HG03439 (cell line): ENCODE measurements around the gene LDB1.

Source experiments
- ATAC-seq: cut with Tn5 transposase; IDR thresholded peaks from one replicate; pipeline ENCODE4 v1.9.1; 2021; ENCODE audit warnings: mild to moderate bottlenecking, moderate library complexity; ENCODE audit not compliant: unreplicated experiment

The LDB1 gene

DNA sequence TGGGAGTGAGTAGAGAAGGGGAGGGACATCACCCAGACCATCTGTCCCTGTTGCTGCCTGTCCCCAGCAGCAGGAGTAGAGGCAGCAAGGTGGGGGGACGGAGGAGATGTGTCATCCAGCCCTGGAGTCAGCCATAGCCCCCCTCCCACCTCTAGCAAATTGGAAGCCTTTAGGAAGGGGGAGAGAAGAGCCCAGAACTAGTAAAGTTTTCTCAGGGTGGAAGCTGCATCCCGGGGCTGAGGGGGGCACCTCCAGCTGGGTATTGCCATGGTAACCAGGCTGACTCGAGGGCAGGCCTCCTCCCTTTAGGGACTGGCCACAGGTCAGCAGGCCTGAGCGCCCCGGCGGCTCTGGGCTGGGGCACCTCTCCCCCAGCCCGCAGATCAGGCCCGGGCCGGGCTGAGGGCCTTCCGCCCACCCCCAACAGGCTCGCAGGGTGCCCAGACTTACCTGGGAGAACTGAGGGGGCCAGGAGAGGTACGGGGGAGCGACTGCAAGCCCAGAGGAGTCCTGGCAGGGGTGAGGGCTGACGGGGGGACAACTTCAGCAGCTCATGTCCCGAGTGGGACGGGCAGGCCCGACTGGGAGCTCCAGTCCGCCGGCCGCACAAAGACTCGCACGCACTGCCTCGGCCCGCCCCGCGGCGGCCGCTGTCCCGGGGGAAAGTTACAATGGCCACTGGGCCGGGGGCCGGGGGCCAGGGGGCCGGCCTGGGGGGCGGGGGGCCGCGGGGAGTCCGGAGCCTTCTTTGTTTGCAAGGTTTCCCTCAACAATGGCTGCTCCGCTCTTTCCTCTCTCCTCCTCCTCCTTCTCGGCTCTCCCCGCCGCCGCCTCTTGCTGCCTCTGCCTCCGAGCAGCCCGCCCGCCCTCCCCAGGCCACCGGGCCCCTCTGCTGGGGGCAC lies 6.0 kb downstream of the LDB1 start:
- ATAC-seq, result no peak

DNA sequence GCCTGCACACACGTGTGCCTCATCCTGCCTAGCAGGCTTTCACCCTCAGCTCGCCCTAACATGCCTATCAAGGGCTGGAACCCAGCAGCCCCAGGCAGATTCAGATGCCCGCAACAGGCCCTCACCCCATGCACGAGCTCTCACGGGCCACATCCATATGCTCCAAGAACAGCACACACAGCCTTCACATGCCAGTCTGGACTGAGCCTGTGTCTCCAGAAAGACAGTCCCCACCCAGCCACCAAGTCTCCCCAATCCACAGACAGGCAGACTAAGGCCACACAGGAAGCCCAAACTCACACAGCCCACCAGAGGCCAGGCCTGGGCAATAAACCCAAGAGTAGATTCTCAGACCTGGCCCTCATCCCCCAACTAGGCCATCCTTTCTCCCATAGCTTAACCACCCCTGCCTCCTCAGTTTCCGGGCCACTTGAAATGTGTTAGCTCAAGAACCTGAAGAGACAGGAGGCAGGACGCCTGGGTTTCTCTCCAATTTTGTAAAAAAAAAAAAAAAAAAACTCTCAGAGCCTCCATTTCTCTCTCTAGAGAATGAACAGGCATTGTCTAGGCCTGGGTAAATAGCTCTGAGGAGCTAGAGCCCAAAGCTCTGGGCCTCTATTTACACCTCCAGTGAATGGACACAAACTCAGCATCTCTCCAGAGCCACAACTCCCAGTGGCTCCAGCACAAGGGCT lies 6.8 kb downstream of the LDB1 start:
- ATAC-seq, result no peak

DNA sequence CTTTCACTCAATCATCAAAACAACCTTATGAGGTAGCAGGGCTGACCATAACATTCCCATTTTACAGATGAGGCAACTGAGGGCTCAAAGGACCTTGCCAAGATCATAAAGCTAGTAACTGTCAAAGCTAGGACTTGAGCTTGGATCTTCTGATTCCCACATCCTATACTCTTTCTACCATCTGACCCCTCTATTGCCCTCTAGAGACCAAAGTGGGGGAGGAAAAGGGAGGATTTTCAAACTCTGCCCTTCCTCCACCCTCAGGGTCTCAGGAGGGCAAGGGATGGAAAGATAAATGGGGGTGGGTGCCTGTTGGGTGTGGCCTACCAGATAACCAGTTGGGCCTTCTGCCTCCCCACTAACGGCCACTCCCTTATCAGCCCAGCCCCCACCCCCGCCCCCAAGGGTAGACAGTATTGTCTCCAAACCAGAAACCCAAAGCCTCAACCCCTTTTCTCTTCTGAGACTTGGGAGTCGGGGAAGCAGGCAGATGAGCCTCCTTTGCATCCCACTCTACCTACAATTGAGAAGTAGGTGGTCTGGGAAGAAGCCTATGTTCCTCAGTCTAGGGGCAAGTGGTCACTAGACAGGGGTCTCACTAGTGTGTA lies 7.9 kb downstream of the LDB1 start:
- ATAC-seq, result no peak

DNA sequence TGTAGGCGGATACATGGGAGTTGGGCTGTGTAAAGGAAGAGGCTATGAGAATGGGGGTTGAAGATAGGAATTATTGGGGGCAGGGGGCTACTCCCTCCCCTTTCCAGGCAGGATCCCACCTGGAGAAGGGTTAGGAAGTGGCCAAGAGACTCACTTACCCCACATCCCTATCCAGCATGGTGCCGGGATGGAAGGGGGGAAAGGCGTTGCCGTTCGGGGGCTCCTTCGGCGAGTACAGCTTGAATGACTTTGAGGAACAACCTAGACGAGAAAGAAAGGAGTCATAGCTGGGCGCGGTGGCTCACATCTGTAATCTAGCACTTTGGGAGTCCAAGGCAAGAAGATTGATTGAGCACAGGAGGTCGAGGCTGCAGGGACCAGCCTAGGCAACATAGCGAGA lies 8.9 kb downstream of the LDB1 start:
- ATAC-seq, result no peak

DNA sequence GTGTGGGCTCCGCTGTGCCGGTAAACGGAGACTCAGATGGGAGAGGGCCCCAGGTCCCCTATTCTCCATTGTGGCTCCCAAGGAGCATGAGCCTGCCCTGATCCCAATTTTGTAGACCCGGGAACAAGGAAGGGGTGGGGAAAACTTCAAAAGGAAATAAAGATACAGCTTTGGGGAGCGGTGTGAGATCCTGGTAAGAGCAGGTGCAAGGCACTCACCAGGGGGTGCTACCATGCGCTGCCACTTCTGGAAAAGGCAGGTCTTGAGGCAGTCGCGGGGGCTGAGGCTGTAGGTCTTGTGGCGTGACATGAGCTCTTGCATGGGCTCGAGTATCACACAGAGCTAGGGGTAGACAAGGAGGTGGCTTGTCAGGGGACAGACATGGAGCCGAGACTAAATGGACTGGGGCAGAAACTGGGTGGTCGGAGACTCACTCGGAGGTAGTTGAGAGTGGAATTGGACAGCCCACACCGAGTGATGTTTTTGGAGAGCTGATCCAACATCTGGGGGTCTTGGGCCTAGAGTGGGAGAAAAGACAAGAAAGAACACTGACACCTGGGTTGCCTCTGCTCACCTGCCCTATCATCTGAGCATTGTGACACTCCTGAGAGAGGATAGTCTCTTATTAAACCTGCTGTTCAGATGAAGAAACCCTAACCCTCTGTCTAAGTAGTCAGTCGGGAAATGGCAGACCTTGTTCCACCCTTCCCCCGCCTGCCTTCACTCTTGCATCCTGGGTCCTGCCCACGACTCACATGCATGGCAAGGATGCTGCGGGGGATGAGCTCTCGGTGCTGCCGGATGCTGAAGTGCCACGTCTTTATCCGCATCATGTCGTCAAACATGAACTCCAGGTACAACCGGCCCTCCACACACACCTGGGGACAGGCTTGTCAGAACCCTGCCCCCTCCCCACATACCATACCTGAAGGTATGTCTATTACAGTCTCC lies 10.7 kb downstream of the LDB1 start:
- no peak for ATAC-seq

DNA sequence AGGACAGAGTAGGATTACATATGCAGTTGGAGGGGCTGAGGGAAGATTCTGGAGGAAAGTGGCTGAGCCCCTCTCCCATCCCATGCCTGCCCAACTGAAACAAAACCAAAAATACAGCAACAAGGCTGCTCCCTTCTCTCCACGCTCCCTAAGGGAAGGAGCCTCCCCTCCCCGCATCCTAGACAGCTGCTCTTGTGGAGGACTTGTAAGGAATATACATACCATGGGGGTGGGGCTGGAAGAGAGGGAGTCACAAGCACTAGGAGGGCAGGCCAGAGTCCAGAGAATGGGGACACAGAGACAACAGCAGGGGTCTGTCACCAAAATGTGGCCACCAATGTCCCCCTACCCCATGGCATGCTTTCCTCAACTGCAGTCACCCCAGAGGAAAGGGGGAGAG lies 13.2 kb downstream of the LDB1 start:
- no peak for ATAC-seq

DNA sequence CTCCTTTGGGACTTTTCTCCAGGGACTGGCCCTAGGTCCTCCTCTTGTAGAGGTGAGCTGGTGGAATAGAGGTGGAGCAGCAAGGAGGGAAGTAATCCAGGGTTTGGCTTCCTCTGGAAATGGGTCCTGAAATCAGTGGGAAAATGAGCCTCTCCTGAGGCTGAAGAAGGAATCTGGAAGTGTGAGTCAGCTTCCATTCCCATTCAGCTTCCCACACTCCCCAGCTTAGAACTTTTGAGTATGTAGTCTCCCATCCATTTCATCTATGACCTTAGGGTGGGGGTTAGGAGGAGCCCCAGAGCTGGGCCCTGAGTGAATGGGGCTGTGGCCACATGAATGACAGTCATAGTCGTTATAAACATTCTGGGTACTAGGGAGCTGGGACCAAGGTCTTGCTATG lies 17.7 kb downstream of the LDB1 start:
- ATAC-seq, result no peak

DNA sequence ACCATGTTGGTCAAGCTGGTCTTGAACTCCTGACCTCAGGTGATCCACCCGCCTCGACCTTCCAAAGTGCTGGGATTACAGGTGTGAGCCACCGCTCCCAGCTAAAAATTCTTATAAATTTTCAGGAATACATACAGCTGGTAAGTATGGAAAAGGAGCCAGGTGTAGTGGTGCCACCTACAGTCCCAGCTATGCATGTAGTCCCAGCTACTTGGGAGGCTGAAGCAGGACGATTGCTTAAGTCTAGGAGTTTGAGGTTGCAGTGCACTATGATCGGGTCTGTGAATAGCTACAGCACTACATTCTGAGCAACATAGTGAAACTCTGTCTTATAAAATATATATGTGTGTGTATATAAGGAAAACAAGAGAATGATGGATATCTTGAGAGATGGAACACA lies 19.0 kb downstream of the LDB1 start:
- ATAC-seq, result no peak

DNA sequence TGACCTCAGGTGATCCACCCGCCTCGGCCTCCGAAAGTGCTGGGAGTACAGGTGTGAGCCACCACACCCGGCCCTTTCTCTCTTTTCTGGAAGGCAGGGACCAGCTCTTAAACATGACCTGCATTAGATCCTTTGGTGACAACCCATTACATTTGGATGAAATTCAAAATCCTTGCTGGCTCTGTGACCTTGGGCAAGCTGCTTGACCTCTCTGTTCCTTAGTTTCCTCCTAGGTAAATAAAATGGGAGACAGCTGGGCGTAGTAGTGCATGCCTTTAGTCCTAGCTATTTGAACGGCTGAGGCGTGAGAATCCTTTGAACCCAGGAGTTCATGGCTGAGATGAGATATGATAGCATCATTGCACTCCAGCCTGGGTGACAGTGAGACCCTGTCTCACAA lies 23.7 kb downstream of the LDB1 start:
- no peak for ATAC-seq

DNA sequence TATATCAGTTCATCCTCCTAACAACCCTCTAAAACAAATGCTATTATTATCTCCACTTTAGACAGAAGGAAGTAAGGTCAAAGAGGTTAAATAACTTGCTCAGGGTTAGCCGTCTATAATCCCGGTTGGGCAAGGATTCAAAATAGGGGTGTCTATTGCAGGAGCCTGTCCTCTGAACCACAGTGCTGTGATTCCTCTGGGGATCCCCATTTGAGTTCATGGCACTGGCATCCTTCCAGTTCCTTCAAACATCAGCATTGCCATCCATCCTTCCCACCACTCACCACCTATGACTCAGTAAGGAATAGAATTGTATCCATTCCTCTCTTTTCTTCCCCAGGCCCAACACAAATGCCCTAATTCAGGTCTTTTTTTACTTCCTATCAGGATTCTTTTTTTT lies 29.4 kb downstream of the LDB1 start:
- no peak for ATAC-seq

DNA sequence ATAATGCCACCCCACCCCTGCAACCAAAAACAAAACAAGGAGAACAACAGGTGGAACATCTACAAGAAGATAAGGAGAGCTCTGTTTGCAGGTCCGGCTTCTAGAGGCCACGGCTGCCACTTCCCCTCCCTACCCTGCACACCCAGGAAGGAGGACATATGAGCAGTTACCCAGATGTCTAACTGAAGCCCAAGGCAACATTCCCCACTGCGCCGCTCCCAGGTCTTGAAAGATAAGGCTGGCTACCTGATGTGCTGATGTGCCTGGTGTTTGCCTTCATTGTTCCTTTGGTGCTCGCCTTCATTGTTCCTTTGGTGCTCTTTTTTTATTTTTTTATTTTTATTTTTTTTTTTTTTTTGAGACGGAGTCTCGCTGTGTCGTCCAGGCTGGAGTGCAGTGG lies 34.0 kb downstream of the LDB1 start:
- no peak for ATAC-seq

DNA sequence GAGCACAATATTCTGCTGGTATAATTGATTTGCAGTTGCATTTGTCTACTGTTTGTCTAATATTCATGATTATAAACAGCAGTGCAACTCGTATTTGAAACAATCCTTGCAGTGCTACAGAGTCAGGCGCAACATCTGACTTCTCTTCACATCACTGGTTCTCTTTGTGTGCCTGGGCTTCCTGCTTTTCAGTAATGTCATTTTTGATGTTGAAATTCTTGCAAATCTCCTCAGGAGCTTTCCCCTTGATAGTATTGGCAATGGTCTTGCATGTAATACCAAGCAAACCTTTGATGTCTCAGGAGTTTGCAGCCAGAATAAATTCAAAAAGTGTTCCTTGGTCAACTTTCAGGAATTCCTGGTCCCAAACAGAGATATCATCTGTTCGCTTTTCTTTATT lies 34.8 kb downstream of the LDB1 start:
- ATAC-seq, result no peak

DNA sequence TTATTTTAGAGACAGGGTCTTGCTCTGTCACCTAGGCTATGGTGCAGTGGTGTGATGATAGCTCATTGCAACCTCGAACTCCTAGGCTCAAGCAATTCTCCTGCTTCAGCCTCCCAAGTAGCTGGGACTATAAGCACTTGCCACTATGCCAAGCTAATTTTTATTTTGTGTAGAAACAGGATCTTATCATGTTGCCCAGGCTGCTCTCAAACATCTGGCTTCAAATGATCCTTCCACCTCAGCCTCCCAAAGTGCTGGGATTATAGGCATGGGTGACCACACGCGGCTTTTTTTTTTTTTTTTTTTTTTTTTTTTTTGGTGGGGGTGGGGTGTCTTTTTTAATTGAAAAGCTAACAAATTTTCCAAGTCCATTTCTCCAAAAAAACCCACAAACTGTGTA lies 36.6 kb downstream of the LDB1 start:
- no peak for ATAC-seq

DNA sequence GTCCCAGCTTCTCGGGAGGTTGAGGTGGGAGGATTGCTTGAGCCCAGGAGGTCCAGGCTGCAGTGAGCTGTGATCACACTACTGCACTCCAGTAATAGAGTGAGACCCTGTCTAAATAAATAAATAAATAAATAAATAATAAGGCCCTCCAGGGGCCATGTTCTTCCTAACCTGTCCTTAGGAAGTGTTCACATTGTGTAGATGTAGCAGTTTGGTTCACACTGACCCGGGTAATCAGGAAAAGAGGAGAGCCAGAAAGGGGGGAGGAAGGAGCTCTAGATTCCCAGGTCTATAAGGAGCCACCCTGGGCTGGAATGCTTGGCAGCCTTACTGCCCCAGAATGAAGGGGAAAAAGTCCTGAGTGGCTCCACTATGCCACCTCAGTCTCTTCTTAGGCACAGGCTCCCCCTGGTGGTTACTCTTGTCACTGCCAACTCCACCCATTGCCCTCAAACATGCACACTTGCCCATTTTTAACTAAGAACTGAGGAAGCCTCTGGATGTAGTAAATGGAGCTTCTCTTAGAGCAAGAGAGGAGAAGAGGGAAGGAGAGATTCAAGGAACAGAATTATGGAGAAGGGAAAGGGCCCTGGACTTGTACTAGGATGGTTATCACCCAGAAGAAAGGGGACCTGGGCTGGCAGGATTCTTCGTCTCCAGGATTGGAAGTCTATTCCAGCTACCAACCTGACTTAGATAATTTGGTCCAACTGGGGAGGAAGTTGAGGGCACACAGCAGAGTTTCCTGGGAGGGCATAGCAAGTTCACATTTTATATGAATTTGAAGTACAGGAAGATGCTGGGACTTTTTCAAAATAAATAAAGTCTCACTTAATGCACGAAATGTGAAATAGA lies 47.3 kb downstream of the LDB1 start:
- peak; percentile 55 for ATAC-seq

DNA sequence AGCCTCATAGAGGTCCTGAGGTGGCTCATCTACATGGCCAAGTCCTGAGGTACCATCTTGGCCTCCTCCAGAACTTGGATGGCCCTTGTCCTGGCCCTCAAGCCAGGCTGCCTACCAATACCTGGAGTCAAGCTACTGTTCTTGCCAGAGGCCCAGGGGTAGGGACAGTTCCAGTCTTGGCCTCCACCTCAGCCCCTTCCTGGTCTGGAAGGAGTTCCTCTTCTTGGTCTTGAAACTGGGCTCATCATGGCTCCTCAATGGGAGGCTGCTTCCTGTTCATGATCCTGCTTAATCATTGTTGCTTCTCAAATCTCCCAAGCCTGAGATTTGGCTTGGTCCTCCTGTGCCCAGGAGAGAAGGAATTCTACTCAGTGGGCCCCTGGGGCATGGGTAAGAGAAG lies 51.1 kb downstream of the LDB1 start:
- no peak for ATAC-seq

DNA sequence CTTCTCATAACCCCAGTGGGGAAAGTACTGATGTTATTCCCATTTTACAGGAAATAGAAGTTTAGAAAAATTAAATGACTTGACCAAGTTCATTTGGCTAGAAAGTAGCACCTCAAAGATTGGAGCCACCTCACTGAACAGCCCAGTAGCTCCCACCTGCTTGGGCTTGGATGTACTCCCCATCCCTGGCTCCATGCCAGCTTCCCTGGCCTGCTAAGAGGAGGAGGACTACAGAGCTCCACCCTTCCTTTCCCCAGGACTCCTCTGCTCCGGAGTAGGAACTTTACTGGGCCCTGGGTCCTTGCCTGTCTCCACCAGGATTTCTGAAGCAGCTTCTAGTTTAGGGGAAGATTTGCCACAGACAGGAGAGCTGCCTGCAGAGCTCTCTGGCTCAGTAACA lies 52.0 kb downstream of the LDB1 start:
- ATAC-seq, result no peak

DNA sequence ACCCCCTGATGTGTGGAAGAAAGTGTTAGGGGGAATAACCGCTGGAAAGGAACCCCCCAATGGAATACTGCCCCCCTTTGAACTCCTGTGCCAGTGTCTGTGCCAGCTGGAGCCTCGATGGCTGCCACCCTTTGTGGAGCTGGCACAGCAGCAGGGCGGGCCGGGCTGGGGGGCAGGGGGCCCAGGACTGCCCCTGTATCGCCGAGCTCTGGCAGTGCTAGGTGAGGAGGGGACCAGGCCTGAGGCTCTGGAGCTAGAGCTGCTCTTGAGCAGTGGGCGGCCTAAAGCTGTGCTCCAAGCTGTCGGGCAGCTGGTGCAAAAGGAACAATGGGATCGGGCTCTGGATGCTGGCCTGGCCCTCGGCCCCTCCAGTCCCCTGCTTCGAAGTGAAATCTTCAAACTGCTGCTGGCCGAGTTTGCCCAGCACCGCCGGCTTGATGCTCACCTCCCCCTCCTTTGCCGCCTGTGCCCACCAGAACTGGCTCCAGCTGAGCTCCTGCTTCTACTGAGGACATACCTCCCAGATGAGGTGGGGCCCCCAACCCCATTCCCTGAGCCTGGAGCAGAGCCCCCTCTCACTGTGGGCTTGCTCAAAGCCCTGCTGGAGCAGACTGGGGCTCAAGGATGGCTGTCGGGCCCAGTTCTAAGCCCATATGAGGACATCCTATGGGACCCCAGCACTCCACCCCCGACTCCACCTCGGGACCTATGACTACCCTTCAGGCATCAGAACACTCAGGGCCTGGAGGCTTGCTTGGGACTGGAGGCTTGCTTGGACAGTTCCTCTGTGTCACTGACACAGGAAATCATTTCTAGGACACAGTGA lies 52.9 kb downstream of the LDB1 start:
- no peak for ATAC-seq

DNA sequence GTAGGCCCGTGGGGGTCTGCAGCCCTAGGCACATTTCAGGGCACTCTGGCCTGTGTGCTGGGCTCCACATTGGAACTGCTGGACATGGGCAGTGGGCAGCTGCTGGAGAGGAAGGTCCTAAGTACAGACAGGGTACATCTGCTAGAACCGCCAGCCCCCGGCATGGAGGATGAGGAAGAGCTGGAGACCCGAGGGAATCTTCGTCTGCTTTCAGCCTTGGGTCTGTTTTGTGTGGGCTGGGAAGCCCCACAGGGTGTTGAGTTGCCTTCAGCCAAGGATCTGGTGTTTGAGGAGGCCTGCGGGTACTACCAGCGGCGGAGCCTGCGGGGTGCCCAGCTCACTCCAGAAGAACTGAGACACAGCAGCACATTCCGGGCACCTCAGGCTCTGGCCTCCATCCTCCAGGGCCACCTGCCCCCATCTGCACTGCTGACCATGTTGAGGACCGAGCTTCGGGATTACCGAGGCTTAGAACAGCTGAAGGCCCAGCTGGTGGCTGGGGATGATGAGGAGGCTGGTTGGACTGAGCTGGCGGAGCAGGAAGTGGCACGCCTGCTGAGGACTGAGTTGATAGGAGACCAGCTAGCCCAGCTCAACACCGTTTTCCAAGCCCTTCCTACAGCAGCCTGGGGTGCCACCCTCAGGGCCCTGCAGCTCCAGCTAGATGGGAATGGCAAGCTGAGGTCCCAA lies 53.6 kb downstream of the LDB1 start:
- ATAC-seq, result no peak
